NCI-H460 (cell line): ENCODE data around the gene SLCO2B1. TPM values are rescaled to one million over a fixed set of nuclear protein-coding genes. Genes with fewer than 3 reads are reported as not detected.
A peak's percentile ranks its signal among the peaks of the same experiment; 100 is the strongest.

Source experiments
- DNase-seq: peaks from one replicate; pipeline ENCODE4 v3.0.0-alpha.2; 2016; ENCODE audit warnings: low read depth; ENCODE audit errors: extremely low read depth
- total RNA-seq: library from RNA; depleted of rRNA; stranded (reverse); fragments of >200 nt; shearing (Covaris generic); gene quantifications from 2 replicates; pipeline ENCODE4 v1.2.3, GENCODE V29; 2014

The SLCO2B1 gene
- total RNA-seq, 1 experiment from 2014 or later, result 0.17 TPM

DNA sequence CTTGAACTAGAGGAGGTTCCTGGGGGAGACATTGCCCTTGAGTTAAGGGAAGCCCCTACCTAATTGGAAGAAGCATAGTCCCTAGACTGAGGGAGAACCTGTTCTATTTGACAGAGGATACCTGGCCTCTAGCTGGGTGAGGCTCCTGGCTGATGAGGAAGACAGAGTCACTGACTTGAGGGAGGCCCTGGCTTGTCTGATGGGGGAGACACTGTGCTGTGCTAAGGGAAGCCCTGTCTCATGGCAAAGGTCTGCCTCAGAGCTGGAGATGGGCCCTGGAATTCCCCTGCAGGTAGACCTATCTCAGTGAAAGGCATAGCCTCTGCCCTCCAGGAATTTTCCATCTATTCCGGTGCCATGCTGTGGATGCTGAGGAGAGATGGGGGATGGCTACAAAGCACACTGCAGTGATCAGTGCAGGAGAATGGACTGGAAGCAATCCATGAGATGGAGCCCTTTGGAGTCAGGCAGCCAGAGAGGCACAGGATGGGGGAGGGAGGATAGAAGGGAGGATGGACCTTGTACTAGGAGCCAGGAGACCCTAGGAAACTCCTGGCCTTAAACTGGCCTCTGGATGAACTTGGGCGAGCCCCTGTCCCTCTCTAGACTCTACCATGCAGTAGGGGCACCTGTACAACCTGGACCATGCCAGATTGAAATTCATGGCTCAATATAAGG, 39.9 kb downstream of the SLCO2B1 start:
- DNase-seq, result no peak

- DNase-seq, result no peak
Observed at GRCh38 chr11:75191330-75191717, 40.4 kb downstream of the SLCO2B1 start.

- DNase-seq, result no peak
Observed at GRCh38 chr11:75193271-75193670, 42.4 kb downstream of the SLCO2B1 start.

GRCh38 chr11:75193711-75194110, 42.8 kb downstream of the SLCO2B1 start:
- DNase-seq, result no peak

GRCh38 chr11:75194147-75194546, 43.2 kb downstream of the SLCO2B1 start:
- no peak for DNase-seq

DNA sequence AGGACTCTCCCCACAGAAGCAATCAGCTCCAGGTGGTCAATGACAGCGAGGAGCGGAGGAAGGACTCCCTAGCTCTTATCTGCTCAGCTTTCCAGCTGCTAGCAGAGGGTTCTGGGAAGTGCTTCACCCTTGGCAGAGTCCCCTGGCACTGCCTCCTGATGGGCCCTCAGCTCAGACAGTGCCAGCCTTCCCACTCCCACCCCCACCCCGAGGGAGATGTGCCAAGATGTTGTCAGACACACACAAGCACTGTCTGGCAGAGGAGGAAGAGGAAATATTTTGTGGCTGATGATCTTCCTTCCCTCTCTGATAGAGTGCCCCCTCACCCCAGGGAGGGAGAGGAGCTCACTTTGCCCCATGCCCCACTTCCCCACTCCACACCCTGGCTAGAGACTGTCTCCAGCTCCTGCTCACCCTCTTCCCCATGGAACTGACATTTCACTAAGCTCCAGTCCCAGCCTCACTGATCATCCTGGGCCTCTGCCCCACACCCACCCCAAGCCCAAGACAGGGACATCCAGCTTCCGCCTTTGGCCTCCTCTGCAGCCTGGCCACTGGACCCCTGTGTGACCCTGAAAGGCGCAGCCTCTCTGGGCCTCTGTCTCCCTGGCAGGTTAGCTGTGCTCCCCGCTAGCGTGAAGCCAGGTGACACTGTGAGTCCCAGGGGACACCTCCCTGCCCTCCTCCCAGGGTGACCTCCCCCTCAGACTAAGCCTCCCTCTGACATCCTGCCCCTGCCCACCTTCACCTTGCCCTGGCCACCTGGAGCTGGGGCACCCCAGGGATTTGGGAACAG, 44.5 kb downstream of the SLCO2B1 start:
- no peak for DNase-seq

DNA sequence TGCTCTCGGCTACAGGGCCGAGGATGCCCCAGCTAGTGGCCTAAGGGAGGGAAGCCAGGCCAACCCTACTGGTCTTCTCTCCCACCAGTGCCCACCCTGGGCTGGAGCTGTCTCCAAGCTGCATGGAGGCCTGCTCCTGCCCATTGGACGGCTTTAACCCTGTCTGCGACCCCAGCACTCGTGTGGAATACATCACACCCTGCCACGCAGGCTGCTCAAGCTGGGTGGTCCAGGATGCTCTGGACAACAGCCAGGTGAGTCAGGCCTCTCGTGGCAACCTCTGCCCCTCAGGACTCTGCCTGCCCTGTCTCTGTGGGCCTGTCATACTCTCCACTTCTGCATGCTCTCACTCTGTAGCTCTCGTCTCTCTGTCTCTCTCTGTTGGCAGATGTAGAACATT, 45.5 kb downstream of the SLCO2B1 start:
- no peak for DNase-seq

- no peak for DNase-seq
Observed at GRCh38 chr11:75197512-75198277, 46.8 kb downstream of the SLCO2B1 start.

DNA sequence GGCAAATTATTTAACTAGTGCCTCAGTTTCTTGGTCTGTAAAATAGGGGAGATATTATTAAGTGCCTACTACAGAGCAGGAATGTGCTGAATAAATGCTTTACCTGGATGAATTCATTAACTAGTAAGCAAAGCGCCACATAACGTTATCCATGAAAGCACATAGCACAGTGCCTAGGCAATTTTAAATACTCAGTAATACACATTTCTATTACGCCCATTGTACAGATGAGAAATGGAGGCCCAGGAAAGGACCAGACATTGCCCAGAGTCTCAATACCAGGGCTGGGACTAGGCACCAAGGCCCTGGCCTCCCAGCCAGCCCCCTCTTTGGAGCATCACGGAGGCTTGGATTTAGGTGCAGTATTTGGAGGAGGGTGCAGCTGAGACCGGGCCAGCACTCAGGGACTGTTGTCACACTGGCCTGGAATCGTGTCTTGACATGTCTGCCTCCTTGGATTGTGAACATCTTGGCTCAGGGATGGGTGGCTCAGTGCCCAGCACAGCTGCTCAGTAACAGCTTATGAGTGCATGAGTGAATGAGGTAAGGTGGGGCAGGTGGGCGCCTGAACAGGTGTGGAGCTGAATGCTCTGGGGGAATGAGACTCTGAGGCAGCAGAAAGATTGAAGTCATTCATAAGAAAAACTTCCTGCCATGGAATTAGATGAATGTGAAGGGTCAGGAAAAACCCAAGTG, 47.5 kb downstream of the SLCO2B1 start:
- DNase-seq, result no peak

DNA sequence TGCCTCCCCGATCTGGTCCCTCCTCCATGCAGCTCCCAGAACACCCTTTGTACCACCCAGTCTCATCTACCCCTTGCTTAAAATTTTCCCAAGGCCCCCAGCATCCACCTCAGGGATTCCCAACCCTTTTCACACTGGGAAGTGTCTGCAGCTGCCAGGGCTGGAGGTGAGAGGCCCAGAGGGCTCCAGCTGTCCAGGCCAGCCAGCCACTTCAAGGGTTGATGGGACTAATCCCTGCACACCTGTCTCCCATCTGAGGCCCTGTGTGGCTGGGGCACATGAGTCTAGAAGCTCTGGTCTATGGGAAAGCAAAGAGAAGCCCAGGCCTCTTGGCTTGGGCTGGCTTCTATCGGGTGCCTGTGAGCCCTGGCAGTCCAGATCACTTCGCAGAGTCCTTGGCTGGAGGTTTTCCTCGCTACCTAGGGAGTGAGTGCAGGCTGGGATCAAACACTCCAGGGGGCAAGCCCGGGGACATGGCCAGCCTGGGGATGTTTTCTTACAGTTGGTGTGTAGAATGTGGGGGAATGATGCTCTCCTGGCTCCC, 48.6 kb downstream of the SLCO2B1 start:
- DNase-seq, result no peak

- no peak for DNase-seq
Observed at GRCh38 chr11:75200051-75200450, 49.1 kb downstream of the SLCO2B1 start.

- no peak for DNase-seq
Observed at GRCh38 chr11:75200531-75200930, 49.6 kb downstream of the SLCO2B1 start.

- DNase-seq, result no peak
Observed at GRCh38 chr11:75201771-75202170, 50.9 kb downstream of the SLCO2B1 start.

- no peak for DNase-seq
Observed at GRCh38 chr11:75202195-75202594, 51.3 kb downstream of the SLCO2B1 start.

GRCh38 chr11:75203138-75203537, 52.2 kb downstream of the SLCO2B1 start:
- no peak for DNase-seq

- DNase-seq, result no peak
Observed at GRCh38 chr11:75203641-75204011, 52.7 kb downstream of the SLCO2B1 start.

GRCh38 chr11:75204012-75204674, 53.2 kb downstream of the SLCO2B1 start:
- no peak for DNase-seq

- peak; percentile 71 for DNase-seq
Observed at GRCh38 chr11:75204685-75205563, 54.0 kb downstream of the SLCO2B1 start.

- no peak for DNase-seq
Observed at GRCh38 chr11:75205564-75206020, 54.7 kb downstream of the SLCO2B1 start.
